Coronary artery (tissue), 2 donors: ENCODE data around the gene FRMD4A.

ENCODE experiments used
- DNase-seq: peaks from one replicate; pipeline ENCODE4 v3.0.0-alpha.2; 2017; ENCODE audit warnings: low spot score
- H3K27ac ChIP-seq, 2 donors: fragments of 200-600 bp; sonication (generic); one replicate each; pipeline ENCODE4 v1.5.1; 2016 to 2019
- H3K4me3 ChIP-seq: fragments of 200-600 bp; sonication (generic); 2 replicates; pipeline ENCODE4 v1.5.1; 2016; ENCODE audit warnings: mild to moderate bottlenecking, moderate library complexity
- TF ChIP-seq, protein P1 (sequence below): fragments of 200-600 bp; sonication (generic); IDR thresholded peaks from one replicate; pipeline ENCODE4 v1.5.1; 2019; ENCODE audit warnings: antibody characterized with exemption

Gene FRMD4A

DNA sequence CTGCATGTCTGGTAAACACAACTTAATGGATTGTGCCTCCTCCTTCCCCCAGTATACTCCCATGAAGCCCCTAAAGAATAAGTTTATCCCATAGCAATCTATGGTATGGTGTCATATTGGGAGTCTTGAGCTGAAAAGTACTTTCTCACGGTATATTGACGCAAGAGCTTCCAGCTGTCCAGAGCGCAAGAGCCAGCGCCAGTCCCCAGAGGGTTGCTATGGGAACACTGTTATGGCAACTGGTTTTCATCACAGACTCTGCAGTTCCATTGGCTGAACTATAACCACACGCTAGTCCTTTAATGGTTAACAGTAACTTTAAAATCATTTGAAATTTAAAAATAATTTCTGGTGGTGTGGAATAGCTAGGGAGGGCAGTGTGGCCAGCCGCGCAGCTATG, 697.0 kb downstream of the FRMD4A start:
- DNase-seq, result peak; percentile 80
- TF ChIP-seq, protein P1, sequence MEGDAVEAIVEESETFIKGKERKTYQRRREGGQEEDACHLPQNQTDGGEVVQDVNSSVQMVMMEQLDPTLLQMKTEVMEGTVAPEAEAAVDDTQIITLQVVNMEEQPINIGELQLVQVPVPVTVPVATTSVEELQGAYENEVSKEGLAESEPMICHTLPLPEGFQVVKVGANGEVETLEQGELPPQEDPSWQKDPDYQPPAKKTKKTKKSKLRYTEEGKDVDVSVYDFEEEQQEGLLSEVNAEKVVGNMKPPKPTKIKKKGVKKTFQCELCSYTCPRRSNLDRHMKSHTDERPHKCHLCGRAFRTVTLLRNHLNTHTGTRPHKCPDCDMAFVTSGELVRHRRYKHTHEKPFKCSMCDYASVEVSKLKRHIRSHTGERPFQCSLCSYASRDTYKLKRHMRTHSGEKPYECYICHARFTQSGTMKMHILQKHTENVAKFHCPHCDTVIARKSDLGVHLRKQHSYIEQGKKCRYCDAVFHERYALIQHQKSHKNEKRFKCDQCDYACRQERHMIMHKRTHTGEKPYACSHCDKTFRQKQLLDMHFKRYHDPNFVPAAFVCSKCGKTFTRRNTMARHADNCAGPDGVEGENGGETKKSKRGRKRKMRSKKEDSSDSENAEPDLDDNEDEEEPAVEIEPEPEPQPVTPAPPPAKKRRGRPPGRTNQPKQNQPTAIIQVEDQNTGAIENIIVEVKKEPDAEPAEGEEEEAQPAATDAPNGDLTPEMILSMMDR, result no peak
- H3K27ac ChIP-seq, result peak overlapping the region; percentile 82 to 91
- peak overlapping the region; percentile 54 for H3K4me3 ChIP-seq

DNA sequence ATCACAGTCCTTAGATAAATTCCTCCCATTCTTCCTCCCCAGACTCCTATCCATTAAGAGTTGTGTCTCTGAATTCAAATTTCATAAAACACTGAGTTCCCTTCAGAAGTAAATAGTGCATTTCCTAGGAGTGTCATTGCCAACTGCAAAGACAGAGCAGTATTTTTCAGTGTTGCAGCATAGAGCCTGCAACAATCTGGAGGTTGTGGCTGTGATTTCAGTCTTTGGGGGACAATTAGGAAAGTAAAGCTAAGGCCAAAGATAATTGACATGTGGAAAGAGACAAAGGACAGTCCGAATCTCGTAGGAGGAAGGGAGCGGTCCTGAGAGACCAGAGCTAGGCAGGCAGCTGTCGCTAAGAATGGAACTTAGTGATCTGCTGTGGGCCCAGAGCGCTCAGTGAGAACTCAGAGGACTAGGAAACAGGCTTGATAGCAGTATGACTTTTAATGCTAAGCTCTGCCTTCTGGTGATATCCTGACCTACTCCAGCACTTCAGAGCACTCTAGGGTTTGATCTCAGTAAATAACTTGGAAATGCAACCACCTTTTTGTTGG, 697.8 kb downstream of the FRMD4A start:
- Histone ChIP-seq H3K4me3 (peak overlapping the region; percentile 54), H3K27ac (peak overlapping the region; percentile 82 to 91)
- DNase-seq, result no peak
- TF ChIP-seq, protein P1, result no peak

DNA sequence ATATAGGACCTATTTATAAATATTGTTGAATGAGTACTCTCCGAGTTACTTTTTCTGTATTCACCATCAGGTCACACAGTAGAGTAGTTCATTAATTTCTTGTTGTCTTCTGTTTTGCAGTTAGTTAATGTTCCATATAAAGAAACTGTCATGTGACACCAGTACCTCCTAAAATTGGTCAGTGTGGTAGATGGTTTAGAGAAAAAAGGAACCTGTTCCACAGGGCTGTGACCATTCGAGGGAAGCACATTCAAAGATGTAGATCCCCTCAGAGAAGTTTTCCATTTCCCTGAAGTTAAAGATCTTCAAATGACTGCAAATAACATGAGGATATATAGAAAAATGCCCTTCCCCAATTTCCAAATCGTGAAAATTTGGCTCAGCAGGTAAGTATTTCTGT, 698.3 kb downstream of the FRMD4A start:
- TF ChIP-seq, protein P1, result no peak
- DNase-seq, result no peak
- Histone ChIP-seq H3K4me3 (no peak overlapping the region), H3K27ac (peak overlapping the region; percentile 82 to 91)

DNA sequence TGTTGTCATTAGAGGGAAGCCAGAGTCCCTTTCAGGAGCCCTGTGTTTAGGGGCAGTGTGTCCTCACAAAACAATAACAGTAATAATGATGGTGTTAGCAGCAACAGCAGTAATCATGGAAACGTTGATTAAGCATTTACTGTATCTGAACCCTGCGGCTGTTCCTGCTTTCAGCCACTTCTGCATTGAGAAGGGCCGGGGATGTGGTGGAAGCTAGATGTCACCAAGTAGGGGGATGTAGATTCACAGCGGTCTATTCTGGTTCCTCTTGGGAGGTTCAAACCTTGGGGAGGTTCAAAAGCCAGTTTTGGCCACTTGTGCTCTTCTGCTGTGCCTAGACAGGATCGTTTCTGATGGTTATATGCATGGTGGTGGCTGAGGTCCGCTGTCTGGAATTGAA, 699.1 kb downstream of the FRMD4A start:
- DNase-seq, result no peak
- TF ChIP-seq, protein P1, result no peak
- Histone ChIP-seq H3K4me3 (no peak overlapping the region), H3K27ac (peak overlapping the region in 1 of 2 donors; percentile 91)

DNA sequence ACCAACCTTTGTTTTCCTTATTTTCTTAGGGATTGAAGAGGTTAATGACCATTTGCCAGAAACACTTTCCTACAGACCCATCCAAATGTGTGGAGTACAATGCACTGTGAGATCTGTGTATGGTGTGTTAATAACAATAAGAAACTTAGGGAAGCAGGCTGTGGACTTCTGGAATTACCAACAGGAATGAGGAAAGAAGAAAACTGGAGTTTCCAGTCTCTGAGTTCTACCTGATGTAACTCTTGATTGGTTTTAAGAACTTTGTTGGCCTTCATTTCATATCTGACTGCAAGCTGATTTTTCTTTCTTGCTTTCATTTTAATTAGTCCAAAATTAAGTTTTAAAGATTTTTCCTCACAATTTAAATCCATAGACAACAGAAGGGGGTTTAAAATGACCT, 700.5 kb downstream of the FRMD4A start:
- TF ChIP-seq, protein P1, result no peak
- no peak for DNase-seq
- Histone ChIP-seq H3K4me3 (no peak overlapping the region), H3K27ac (no peak overlapping the region)

DNA sequence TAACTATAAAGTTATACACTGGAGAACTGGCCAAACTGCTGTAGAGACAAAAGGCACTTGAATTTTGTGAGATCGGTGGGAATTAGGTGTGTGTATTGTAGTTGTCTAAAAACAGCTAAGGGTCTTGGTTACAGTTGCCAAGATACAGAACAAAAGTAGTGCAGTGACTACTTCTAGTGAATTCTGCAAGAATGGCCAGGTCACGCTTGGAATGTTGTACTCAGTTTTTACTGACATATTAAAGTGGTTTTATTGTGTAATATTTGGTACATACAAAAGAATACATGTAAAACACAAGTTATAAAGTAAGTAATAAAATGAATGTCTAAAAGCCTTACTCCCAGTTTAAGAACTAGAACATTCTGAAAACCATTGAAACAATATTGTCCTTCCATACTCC, 701.6 kb downstream of the FRMD4A start:
- DNase-seq, result no peak
- TF ChIP-seq, protein P1, result no peak
- H3K4me3 ChIP-seq, result no peak overlapping the region
- no peak overlapping the region for H3K27ac ChIP-seq

DNA sequence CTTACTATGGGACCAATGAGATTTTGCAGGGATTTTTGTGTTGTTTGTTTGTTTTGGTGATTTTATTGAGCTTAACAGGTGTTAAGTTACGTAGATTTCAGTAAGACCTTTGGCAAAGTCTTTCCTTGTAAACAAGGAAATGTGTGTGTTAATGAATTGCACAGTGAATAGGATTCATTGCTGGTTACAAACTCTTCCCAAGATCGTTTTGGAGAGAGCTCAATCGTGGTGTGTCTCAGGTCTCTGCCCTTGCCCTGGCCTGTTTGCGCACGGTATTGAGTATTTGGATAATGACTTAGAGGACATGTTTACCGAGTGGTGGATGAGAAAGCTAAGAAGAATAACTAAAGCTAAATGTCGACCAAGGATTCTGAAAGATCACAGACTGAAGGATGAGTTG, 702.1 kb downstream of the FRMD4A start:
- TF ChIP-seq, protein P1, result no peak
- Histone ChIP-seq H3K4me3 (no peak overlapping the region), H3K27ac (no peak overlapping the region)
- no peak for DNase-seq
